ENCODE data around the gene PRSS58.

PRSS58 gene

GRCh38 chr7:142257958-142258357, at the start of gene PRSS58:
TSS of gene PRSS58 (minus strand) at chr7:142258058. CDS start at chr7:142257707, 351 bp downstream.
- DNase-seq = no peak

GRCh38 chr7:142307246-142307900, 49.5 kb upstream of the PRSS58 start:
- no peak for DNase-seq

- DNase-seq = no peak
Observed at GRCh38 chr7:142303650-142304049, 45.8 kb upstream of the PRSS58 start.

DNA sequence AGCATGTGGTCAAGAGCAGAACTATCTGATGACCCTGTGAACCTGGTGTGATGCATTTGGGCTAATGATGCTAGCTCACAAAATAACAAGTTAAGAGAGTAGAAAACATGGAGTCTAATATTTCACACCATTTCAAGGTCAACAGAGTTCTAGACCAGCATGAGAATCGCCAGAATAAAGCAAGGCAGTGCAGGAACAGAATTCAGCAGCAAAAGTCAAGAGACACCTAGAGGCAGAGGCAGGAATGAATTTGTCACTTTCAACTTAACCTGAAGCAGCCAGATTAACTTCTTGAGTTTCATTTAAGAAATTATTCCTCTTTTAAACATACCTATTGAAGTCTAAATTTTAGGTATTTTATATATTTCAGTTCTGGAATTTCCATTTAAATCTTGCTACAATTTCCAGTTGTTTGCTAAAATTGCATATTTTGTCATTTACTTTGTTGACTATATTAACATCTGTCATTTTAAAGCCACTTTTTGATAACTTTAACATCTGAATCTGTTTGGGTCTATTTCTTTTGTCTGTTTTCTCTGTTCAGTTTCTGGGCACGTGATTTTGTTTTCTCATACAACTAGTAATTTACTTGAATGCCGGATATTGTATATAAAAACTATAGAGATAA, 44.2 kb upstream of the PRSS58 start:
- peak; percentile 12 for DNase-seq

GRCh38 chr7:142301299-142301698, 43.4 kb upstream of the PRSS58 start:
- DNase-seq = no peak

DNA sequence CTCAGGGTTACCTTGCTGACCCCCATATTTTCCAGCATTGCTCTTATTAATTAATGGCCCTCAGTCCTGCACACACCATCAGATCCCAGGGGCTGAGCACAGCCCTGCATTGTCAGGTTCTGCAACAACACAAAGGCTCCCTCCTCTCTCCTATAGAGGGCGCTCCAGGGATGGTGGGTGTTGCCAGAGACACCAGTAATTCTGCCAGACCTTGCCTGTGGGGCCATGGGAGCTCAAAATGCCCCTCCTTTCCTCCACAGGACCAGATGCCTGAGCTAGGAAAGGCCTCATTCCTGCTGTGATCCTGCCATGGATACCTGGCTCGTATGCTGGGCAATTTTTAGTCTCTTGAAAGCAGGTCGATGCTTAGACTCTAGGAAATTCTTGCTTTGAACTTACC, 42.8 kb upstream of the PRSS58 start:
- DNase-seq = no peak

- no peak for DNase-seq
Observed at GRCh38 chr7:142299237-142299781, 41.5 kb upstream of the PRSS58 start.

- no peak for DNase-seq
Observed at GRCh38 chr7:142298627-142299026, 40.8 kb upstream of the PRSS58 start.

- DNase-seq = no peak
Observed at GRCh38 chr7:142298009-142298408, 40.2 kb upstream of the PRSS58 start.

DNA sequence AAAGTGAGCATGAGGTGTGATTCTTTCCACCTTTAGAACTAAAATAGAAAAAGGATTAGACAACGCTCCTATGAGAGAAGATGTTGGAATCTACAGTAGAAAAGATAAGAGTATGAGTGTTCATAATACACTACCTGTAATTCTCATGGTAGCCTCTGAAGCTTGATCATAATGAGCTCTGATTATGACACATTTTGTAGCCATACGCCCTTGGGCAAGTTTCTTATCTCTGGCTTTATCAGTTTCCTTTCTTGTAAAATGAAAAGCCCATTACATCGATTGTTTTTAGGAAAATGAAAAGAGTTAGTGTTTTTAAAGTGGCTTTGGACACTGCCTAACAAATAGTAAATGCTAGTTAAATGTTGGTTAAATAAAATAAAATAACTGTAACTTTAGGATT, 22.4 kb upstream of the PRSS58 start:
- no peak for DNase-seq

DNA sequence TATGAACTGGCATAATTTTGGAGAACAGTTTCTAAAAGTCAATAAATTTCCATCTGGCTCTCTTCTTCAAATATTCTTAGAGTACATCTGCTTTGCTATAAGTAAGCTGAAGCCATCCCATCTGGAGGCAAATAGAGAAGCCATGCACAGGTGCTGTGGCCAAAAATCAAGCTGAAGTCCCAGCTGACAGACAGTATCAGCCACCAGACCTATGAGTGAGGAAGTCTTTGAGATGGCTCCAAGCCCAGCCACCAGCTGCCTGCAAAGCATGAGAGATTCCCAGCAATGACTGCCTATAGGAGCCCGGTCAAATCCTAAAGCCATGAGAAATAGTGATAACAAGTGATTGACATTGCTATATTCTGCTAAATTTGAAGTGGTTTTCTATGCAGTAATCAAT, 21.7 kb upstream of the PRSS58 start:
- DNase-seq = no peak

- DNase-seq = no peak
Observed at GRCh38 chr7:142275028-142275427, 17.2 kb upstream of the PRSS58 start.

DNA sequence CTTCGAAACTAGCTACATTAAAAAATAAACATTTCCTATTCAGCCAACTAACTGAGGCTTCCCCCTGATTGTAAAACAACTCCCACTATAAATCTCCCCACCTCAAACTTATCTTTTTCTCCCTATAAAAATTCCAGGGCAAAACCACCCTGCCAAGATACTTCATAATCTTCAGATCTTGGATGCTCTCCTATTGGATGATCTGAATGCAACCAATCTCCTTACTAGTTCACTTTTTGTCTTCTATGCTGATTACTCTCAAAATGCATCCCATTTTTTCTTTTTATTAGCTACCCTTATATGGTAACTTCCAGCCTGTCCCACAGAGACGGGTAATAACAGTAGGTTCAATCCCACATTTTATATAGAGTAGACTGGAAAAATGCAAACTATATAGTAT, 15.0 kb upstream of the PRSS58 start:
- DNase-seq = no peak

DNA sequence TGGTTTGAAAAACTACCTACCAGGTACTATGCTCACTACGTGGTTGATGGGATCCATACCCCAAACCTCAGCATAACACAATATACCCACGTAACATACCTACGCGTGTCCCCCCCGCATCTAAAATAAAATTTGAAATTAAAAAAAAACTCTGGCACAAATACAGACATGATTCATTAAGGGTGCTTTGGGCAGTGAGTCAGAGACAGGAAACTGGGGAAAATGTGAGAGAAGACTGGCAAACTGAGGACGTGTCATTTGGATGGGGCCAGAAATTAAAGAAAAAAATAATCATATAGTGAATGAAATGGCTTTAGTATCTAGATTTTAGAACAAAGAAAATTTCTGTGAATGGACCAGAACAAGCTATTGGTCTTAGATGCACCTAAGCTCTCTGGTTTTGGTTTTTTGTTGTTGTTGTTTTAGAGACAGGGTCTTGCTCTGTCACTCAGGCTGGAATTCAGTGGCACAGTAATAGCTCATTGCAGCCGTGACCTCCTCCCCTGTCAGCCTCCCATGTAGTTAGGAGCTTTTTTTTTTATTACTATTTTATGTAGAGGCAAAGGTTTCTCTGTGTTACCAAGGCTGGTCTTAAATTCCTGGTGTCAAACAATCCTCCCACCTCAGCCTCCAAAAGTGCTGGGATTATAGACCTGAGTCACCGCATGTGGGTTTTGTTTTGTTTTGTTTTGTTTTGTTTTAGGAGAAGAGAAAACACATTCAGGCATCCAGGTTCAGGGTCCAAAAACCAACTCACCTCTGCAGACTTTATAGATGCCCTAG, 5.9 kb upstream of the PRSS58 start:
- peak; percentile 9 for DNase-seq

DNA sequence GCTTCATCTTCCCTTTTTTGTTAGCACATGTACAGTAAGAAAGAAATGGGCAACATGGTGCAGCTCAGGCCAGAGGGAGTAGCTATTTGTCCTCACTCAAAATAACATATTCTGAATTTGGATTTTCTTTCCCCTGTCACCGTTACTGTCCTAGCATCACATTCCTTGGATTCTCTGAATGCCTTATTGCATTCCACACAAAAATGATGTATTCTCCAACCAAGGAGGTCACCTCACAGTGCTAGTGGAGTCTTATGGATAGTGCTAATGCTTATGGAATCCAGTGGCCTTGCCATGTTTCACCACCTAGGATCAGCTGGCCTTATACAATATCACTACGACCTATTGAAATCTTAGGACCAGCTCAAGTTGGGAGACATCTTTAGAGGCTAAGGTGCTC, 7.2 kb downstream of the PRSS58 start:
- DNase-seq = no peak

- no peak for DNase-seq
Observed at GRCh38 chr7:142249918-142250317, 7.9 kb downstream of the PRSS58 start.

DNA sequence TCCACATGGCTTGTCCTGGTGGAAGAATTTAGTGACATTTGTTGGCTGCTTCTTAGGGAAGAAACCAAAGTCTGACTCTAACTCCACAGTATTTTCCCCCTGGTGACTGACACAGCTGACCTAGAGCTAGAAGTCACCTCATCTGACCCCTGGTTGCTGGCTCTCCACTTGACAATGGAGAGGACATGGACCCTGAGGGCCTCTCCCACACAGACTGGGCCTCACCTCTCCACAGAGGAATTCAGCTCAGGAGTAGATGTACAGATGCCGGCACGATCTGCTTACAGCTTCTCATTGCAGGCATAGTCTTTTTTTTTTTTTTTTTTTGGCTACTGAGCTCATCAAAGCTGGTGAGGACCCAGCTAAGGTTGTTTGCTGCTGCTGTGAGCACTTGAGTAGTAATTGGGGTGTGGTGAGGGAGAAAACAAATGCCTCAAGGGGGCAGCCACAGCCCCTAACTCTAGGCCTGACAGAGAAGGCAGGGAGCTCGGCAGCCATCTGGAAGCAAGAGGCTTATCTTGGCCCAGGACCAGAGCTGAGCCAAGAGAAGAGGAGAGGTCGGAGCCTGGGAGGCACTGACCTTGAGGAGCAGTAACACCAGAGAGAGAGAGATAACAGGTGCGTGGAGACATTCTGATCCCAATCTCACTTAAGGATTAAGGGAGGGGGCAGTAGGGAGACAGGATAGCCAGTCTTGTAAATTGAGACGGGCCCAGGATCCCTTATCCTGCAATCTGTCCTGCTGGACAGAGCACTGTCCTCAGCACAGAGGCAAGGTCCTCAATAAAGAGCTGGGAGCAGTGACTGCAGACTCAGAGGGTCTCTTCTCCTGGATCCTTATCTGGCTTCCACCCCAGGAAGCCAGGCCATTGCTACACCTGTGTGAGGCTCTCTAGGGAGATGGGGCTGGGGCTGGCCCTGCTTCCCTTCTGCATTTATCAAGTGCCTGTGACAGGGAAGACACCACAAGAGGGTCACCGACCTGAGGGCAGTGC, 9.4 kb downstream of the PRSS58 start:
- DNase-seq = no peak

- no peak for DNase-seq
Observed at GRCh38 chr7:142243823-142244222, 14.0 kb downstream of the PRSS58 start.

DNA sequence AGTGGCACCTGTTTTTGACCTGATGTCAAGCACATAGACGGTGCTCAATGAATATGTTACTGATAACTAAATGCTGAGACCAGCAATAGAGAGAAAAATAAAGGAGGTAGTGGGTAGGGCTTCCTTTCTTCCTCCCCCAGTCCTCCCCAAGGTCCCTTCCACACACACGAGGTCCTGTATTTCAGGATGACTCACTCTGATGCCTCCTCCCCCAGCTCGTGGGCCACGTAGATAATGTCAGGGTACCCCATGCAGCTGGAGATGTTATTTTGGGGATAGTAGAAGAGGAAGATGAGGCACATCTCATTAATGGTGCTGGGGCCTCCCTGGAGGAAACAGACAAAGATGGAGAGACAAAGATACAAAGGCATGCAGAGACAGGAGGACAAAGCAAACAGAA, 17.3 kb downstream of the PRSS58 start:
- DNase-seq = no peak

DNA sequence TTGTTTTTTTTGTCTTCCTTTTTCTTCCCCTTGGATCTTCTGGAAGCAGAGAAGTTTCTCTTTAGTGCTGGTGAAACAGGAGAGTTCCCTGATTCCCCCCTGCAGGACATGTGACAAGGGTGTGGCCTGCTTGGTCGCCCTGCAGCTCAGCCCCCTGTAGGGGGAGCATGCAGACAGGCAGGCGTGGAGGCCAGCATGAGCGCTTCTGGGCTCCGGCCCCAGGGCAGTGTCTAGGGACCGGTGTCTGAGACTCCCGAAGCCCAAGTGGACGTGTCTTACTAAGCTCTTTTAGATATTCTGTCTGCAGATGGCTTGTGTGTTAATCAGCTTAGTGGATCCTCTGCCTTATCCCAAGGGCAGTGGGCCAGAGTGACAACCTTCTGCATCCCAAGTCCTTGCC, 26.1 kb downstream of the PRSS58 start:
- DNase-seq = no peak

GRCh38 chr7:142228537-142229104, 29.2 kb downstream of the PRSS58 start:
- DNase-seq = no peak

Data from kidney glomerular epithelial cell (primary cell).